Transverse colon (tissue), 4 donors: ENCODE data around the gene STK10. TPM values are rescaled to one million over a fixed set of nuclear protein-coding genes. Genes with fewer than 3 reads are reported as not detected.

Source experiments
- DNase-seq: peaks from one replicate; pipeline ENCODE4 v3.0.0-alpha.2; 2019
- H3K27ac ChIP-seq, 4 donors: fragments of 200-600 bp; sonication (generic); 2 replicates each; pipeline ENCODE4 v1.5.1; 2016 to 2018; ENCODE audit warnings: inconsistent platforms in 4 of 4
- H3K27me3 ChIP-seq: fragments of 200-600 bp; sonication (generic); 2 replicates; pipeline ENCODE4 v1.5.1; 2017; ENCODE audit warnings: inconsistent platforms
- H3K36me3 ChIP-seq, 4 donors: fragments of 200-600 bp; sonication (generic); 2 replicates each; pipeline ENCODE4 v1.5.1; 2017 to 2019; ENCODE audit warnings: inconsistent platforms in 4 of 4
- H3K4me1 ChIP-seq, 4 donors: fragments of 200-600 bp; sonication (generic); 2 replicates each; pipeline ENCODE4 v1.5.1; 2017 to 2020; ENCODE audit warnings: inconsistent platforms in 4 of 4
- H3K4me3 ChIP-seq, 4 donors: fragments of 200-600 bp; sonication (generic); 1 replicate in 1 of 4; 2 replicates in 3 of 4; pipeline versions ENCODE4 v1.5.1 to v1.6.1; 2017 to 2019; ENCODE audit warnings: inconsistent platforms in 4 of 4
- H3K9me3 ChIP-seq, 2 donors: fragments of 200-600 bp; sonication (generic); 2 replicates each; pipeline ENCODE4 v1.5.1; 2017 to 2019; ENCODE audit warnings: inconsistent platforms in 2 of 2
- CTCF ChIP-seq, 5 experiments: fragments of 200-600 bp in 3 of 5; fragments of 450-650 bp in 2 of 5; sonication (generic) in 3 of 5; IDR thresholded peaks; 1 replicate in 2 of 5; 2 replicates in 3 of 5; pipeline ENCODE4 v1.5.1; 2016 to 2017; ENCODE audit warnings: antibody characterized with exemption in 5 of 5, inconsistent platforms in 3 of 5, mild to moderate bottlenecking in 2 of 5, moderate library complexity in 1 of 5
- EP300 ChIP-seq: sonication (generic); formaldehyde crosslinking; IDR thresholded peaks from one replicate; pipeline ENCODE4 v1.6.1; 2017; ENCODE audit warnings: antibody characterized with exemption, low read depth
- POLR2A ChIP-seq: fragments of 450-650 bp; IDR thresholded peaks from one replicate; pipeline ENCODE4 v1.6.1; 2016; ENCODE audit warnings: antibody characterized with exemption, mild to moderate bottlenecking, moderate library complexity
- POLR2AphosphoS5 ChIP-seq, 3 donors: sonication (generic); formaldehyde crosslinking; IDR thresholded peaks; one replicate each; pipeline ENCODE4 v1.6.1; 2016; ENCODE audit warnings: antibody characterized with exemption in 3 of 3
- WGBS, 2 donors: methylation state at CpG; one replicate each; pipeline ENCODE4 v1.1.5; 2018; ENCODE audit warnings: low coverage in 1 of 2; 5-methylcytosine and 5-hydroxymethylcytosine counted together
- in situ Hi-C, 4 donors: fragments of 200-750 bp; cut with MboI; loops; one replicate each; pipeline versions ENCODE4 v1.15.0 to v1.15.1; 2017; ENCODE audit warnings: low sequenced_read_pairs in 3 of 4, low pct_ligation_motif_present in 1 of 4, low pct_unique_long_range_greater_than_20kb in 1 of 4
- intact Hi-C: fragments of 100-400 bp; cut with DNase I; formaldehyde crosslinking; loops from one replicate; pipeline ENCODE4 v1.15.1; 2023; ENCODE audit warnings: low total_unique reads
- total RNA-seq, 4 donors: library from RNA; depleted of rRNA; stranded (reverse); fragments of >200 nt; gene quantifications; one replicate each; pipeline ENCODE4 v1.1.0, GENCODE V29; 2016

STK10 gene
- total RNA-seq, 4 donors from 2014 or later: 21.2 to 207 (median 49.3) TPM

GRCh38 chr5:172137046-172137445, 51.0 kb downstream of the STK10 start:
- no peak overlapping the region for H3K27ac ChIP-seq
- intact Hi-C loops (loop anchor here (5.0 kb wide), 1 partner anchor 1630 kb away; no protein-coding TSS in a partner anchor), in situ Hi-C loops (no loop called here)
- DNase-seq: no peak
- peaks cover 0 to 4% (median 0%) of the 10 kb centered on the region in 4 donors for H3K4me1 ChIP-seq
- H3K9me3 ChIP-seq: no peaks in the 10 kb centered on the region
- TF ChIP-seq POLR2AphosphoS5 (IDR thresholded peaks at IDR 0.05) (no peak), CTCF (IDR thresholded peaks at IDR 0.05) (no peak), POLR2A (no peak), EP300 (no peak)
- H3K27me3 ChIP-seq: no peaks in the 10 kb centered on the region
- no peaks in the 10 kb centered on the region for H3K36me3 ChIP-seq
- no peak overlapping the region for H3K4me3 ChIP-seq
- WGBS, 2 donors: 86 to 89% methylated on average over 3 of the region's 3 CpGs

GRCh38 chr5:172133359-172134029, 54.5 kb downstream of the STK10 start:
- Histone ChIP-seq H3K27me3 (no peaks in the 10 kb centered on the region), H3K4me1 (no peaks in the 10 kb centered on the region), H3K36me3 (no peaks in the 10 kb centered on the region), H3K4me3 (no peak overlapping the region), H3K9me3 (no peaks in the 10 kb centered on the region), H3K27ac (peak overlapping the region in 1 of 4 donors; percentile 32)
- in situ Hi-C loops (no loop called here), intact Hi-C loops (no loop called here)
- TF ChIP-seq POLR2A (no peak), POLR2AphosphoS5 (IDR thresholded peaks at IDR 0.05) (no peak), CTCF (IDR thresholded peaks at IDR 0.05) (no peak), EP300 (no peak)
- no peak for DNase-seq
- 65 to 92% methylated on average over 6 to 10 of the region's 10 CpGs for WGBS, 2 donors

- Histone ChIP-seq H3K4me3 (no peak overlapping the region), H3K4me1 (no peaks in the 10 kb centered on the region), H3K36me3 (no peaks in the 10 kb centered on the region), H3K27ac (peak overlapping the region in 1 of 4 donors; percentile 24), H3K9me3 (no peaks in the 10 kb centered on the region), H3K27me3 (no peaks in the 10 kb centered on the region)
- TF ChIP-seq POLR2A (no peak), CTCF (IDR thresholded peaks at IDR 0.05) (no peak), POLR2AphosphoS5 (IDR thresholded peaks at IDR 0.05) (no peak), EP300 (no peak)
- 100% methylated on average over 2 of the region's 2 CpGs for WGBS, 2 donors
- intact Hi-C loops: no loop called here
- in situ Hi-C loops: no loop called here
- DNase-seq: no peak
These were observed 56.3 kb downstream of the STK10 start for GRCh38 chr5:172131690-172132089.

- Histone ChIP-seq H3K4me1 (no peaks in the 10 kb centered on the region), H3K4me3 (no peak overlapping the region), H3K36me3 (no peaks in the 10 kb centered on the region), H3K27ac (peak overlapping the region in 1 of 4 donors; percentile 30), H3K27me3 (no peaks in the 10 kb centered on the region), H3K9me3 (no peaks in the 10 kb centered on the region)
- 91 to 94% methylated on average over 6 to 10 of the region's 10 CpGs for WGBS, 2 donors
- TF ChIP-seq CTCF (IDR thresholded peaks at IDR 0.05) (no peak), POLR2A (no peak), EP300 (no peak), POLR2AphosphoS5 (IDR thresholded peaks at IDR 0.05) (no peak)
- no peak for DNase-seq
- intact Hi-C loops: no loop called here
- in situ Hi-C loops: no loop called here
These were observed 58.6 kb downstream of the STK10 start for GRCh38 chr5:172129256-172129910.
